Panc1 (cell line): ENCODE results near the gene LRMDA. TPM values are rescaled to one million over a fixed set of nuclear protein-coding genes. Genes with fewer than 3 reads are reported as not detected.

ENCODE experiments used
- ATAC-seq: fragments of 200-7000 bp; cut with Tn5 transposase; 2 replicates; pipeline ENCODE4 v1.9.1; 2020; ENCODE audit warnings: mild to moderate bottlenecking, moderate library complexity
- BruUV-seq: library from RNA; stranded (reverse); fragments of 400-500 nt; replicated peaks from 2 replicates; lab custom pipeline; 2021; lab: Mats Ljungman, UMichigan
- CTCF ChIA-PET: fragments of 300-600 bp; sonication (Branson Sonifier 250); formaldehyde crosslinking; loops from one replicate; lab custom pipeline; 2022; ENCODE audit warnings: antibody characterized with exemption; lab: Charles Lee
- POLR2A ChIA-PET: fragments of 300-600 bp; sonication (Branson Sonifier 250); formaldehyde crosslinking; loops from one replicate; lab custom pipeline; 2022; ENCODE audit warnings: antibody characterized with exemption; lab: Charles Lee
- DNase-seq: peaks from one replicate; pipeline ENCODE4 v3.0.0-alpha.2; 2010; ENCODE audit warnings: low read depth, low spot score
- H3K27ac ChIP-seq: 2 replicates; pipeline ENCODE4 v1.5.1; 2011; ENCODE audit warnings: mild to moderate bottlenecking, low read length, inconsistent platforms
- H3K27me3 ChIP-seq: fragments of 200-500 bp; sonication (Bioruptor generic); 2 replicates; pipeline ENCODE4 v1.6.0; 2014; ENCODE audit warnings: low read length, inconsistent platforms; ENCODE audit not compliant: control insufficient read depth, insufficient read depth
- H3K36me3 ChIP-seq: fragments of 200-500 bp; sonication (Bioruptor generic); 2 replicates; pipeline ENCODE4 v1.5.1; 2014; ENCODE audit warnings: inconsistent platforms, mild to moderate bottlenecking, low read length, moderate library complexity; ENCODE audit not compliant: control insufficient read depth, insufficient read depth
- H3K4me1 ChIP-seq: 2 replicates; pipeline ENCODE4 v1.5.1; 2011; ENCODE audit warnings: inconsistent platforms, mild to moderate bottlenecking, low read length, moderate library complexity; ENCODE audit not compliant: control insufficient read depth, insufficient read depth
- H3K4me3 ChIP-seq, 2 experiments: 2 replicates each; pipeline ENCODE4 v1.5.1; 2011 to 2012; ENCODE audit warnings: low read depth in 2 of 2, low read length in 2 of 2, mild to moderate bottlenecking in 2 of 2, inconsistent platforms in 1 of 2, moderate library complexity in 1 of 2
- H3K9me3 ChIP-seq: fragments of 200-500 bp; sonication (Bioruptor generic); 2 replicates; pipeline ENCODE4 v1.5.1; 2014; ENCODE audit warnings: low read depth, mild to moderate bottlenecking, inconsistent platforms, low read length, moderate library complexity; ENCODE audit not compliant: control insufficient read depth, insufficient read depth
- CTCF ChIP-seq: fragments of 450-650 bp; IDR thresholded peaks from 2 replicates; pipeline ENCODE4 v1.5.1; 2017; ENCODE audit warnings: mild to moderate bottlenecking
- POLR2AphosphoS5 ChIP-seq: IDR thresholded peaks from 2 replicates; pipeline ENCODE4 v1.6.1; 2012; ENCODE audit warnings: mild to moderate bottlenecking, low read depth, low read length, moderate library complexity
- SIN3A ChIP-seq: IDR thresholded peaks from 2 replicates; pipeline ENCODE4 v1.6.1; 2012; ENCODE audit warnings: low read depth, mild to moderate bottlenecking, low read length, moderate library complexity, borderline replicate concordance; ENCODE audit not compliant: insufficient read depth
- TCF7L2 ChIP-seq: IDR thresholded peaks from 2 replicates; pipeline ENCODE4 v1.6.1; 2011; ENCODE audit warnings: mild to moderate bottlenecking, low read depth, low read length, inconsistent platforms
- in situ Hi-C: cut with HindIII; loops from 2 replicates; pipeline ENCODE4 v1.10.0; 2016; ENCODE audit warnings: low sequenced_read_pairs, low pct_unique_long_range_greater_than_20kb
- intact Hi-C: fragments of 100-400 bp; cut with micrococcal nuclease; formaldehyde crosslinking; loops from one replicate; pipeline ENCODE4 v1.10.0; 2022; ENCODE audit not compliant: unreplicated experiment
- total RNA-seq: library from RNA; stranded (reverse); gene quantifications from one replicate; pipeline ENCODE4 v1.2.1, GENCODE V29; 2021; ENCODE audit not compliant: unreplicated experiment
- TF ChIP-seq, protein P1 (sequence below), 2 experiments: IDR thresholded peaks; 2 replicates each; pipeline ENCODE4 v1.6.1; 2011 to 2012; ENCODE audit warnings: low read depth in 2 of 2, control low read depth in 1 of 2, low read length in 1 of 2, mild to moderate bottlenecking in 1 of 2, moderate library complexity in 1 of 2; ENCODE audit not compliant: insufficient read depth in 1 of 2

The LRMDA gene
- total RNA-seq, 1 experiment from 2014 or later, result 1.2 TPM

DNA sequence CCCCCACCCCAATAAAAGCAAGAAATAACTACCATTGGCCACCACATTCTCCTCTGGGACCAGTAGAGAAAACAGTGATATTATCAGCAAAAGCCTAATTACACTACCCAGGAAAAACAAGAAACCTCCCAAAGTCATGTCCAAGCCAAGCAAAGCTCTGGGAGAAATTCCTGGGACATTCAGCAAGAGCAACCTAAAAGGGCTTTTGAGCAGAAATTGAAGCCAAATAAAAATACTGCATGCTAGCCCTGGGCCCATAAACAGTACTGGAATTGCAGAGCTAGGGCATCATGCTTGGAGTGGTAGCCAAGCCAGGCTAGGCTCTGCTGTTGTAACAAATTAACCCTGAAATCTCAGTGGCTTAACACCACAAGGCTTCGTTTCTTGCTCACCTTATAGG is 347.9 kb downstream of the LRMDA start:
- ATAC-seq (no peak), DNase-seq (no peak)
- in situ Hi-C loops, result no loop called here
- no peaks in the 10 kb centered on the region for H3K9me3 ChIP-seq
- H3K4me3 ChIP-seq, result no peak overlapping the region
- no peaks in the 10 kb centered on the region for H3K36me3 ChIP-seq
- no peaks in the 10 kb centered on the region for H3K4me1 ChIP-seq
- BruUV-seq, result no TSS peak
- ChIA-PET CTCF (no interaction called here), POLR2A (no interaction called here)
- peaks cover 7% of the 10 kb centered on the region for H3K27me3 ChIP-seq
- no peak for TF ChIP-seq SIN3A
- intact Hi-C loops, result no loop called here
- no peak overlapping the region for H3K27ac ChIP-seq

GRCh38 chr10:75782463-75783248 is 351.2 kb downstream of the LRMDA start:
- intact Hi-C loops, result no loop called here
- Histone ChIP-seq H3K36me3 (no peaks in the 10 kb centered on the region), H3K9me3 (no peaks in the 10 kb centered on the region), H3K27ac (no peak overlapping the region), H3K4me1 (no peaks in the 10 kb centered on the region), H3K4me3 (no peak overlapping the region), H3K27me3 (peaks cover 7% of the 10 kb centered on the region)
- ATAC-seq (no peak), DNase-seq (no peak)
- no TSS peak for BruUV-seq
- POLR2A ChIA-PET, result no interaction called here
- in situ Hi-C loops, result no loop called here
- CTCF ChIA-PET, result no interaction called here
- TF ChIP-seq POLR2AphosphoS5 (no peak), SIN3A (no peak), TCF7L2 (no peak), CTCF (no peak)
- TF ChIP-seq, protein P1, sequence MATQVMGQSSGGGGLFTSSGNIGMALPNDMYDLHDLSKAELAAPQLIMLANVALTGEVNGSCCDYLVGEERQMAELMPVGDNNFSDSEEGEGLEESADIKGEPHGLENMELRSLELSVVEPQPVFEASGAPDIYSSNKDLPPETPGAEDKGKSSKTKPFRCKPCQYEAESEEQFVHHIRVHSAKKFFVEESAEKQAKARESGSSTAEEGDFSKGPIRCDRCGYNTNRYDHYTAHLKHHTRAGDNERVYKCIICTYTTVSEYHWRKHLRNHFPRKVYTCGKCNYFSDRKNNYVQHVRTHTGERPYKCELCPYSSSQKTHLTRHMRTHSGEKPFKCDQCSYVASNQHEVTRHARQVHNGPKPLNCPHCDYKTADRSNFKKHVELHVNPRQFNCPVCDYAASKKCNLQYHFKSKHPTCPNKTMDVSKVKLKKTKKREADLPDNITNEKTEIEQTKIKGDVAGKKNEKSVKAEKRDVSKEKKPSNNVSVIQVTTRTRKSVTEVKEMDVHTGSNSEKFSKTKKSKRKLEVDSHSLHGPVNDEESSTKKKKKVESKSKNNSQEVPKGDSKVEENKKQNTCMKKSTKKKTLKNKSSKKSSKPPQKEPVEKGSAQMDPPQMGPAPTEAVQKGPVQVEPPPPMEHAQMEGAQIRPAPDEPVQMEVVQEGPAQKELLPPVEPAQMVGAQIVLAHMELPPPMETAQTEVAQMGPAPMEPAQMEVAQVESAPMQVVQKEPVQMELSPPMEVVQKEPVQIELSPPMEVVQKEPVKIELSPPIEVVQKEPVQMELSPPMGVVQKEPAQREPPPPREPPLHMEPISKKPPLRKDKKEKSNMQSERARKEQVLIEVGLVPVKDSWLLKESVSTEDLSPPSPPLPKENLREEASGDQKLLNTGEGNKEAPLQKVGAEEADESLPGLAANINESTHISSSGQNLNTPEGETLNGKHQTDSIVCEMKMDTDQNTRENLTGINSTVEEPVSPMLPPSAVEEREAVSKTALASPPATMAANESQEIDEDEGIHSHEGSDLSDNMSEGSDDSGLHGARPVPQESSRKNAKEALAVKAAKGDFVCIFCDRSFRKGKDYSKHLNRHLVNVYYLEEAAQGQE (IDR thresholded peaks at IDR 0.05; ENCODE audit: insufficient read depth in 1 of 2, low read depth in 2 of 2, low read length in 1 of 2), result no peak
